Brain microvascular endothelial cell (primary cell): Measurements from ENCODE around the gene DNPH1.
A peak's percentile ranks its signal among the peaks of the same experiment; 100 is the strongest.

Experiments
- DNase-seq: peaks from one replicate; pipeline ENCODE4 v3.0.0-alpha.2; 2020
- H3K27ac ChIP-seq: fragments of 250-450 bp; sonication (Bioruptor Pico); 2 replicates; pipeline ENCODE4 v1.5.1; 2020; ENCODE audit warnings: mild to moderate bottlenecking, moderate library complexity
- H3K27me3 ChIP-seq: fragments of 250-450 bp; sonication (Bioruptor Pico); replicated peaks from 2 replicates; pipeline ENCODE4 v1.5.1; 2020; ENCODE audit warnings: mild to moderate bottlenecking
- H3K36me3 ChIP-seq: fragments of 250-450 bp; sonication (Bioruptor Pico); replicated peaks from 2 replicates; pipeline ENCODE4 v1.5.1; 2020; ENCODE audit warnings: mild to moderate bottlenecking
- H3K4me3 ChIP-seq: 2 replicates; pipeline ENCODE4 v1.5.1; 2011; ENCODE audit warnings: low read depth, mild to moderate bottlenecking, control low read depth, low read length, moderate library complexity
- in situ Hi-C: cut with HindIII; loops from 2 replicates; pipeline ENCODE4 v1.10.0; 2017; ENCODE audit warnings: low sequenced_read_pairs, low pct_ligation_motif_present
- TF ChIP-seq, protein P1 (sequence below): IDR thresholded peaks from 2 replicates; pipeline ENCODE4 v1.5.1; 2011; ENCODE audit warnings: low read depth, mild to moderate bottlenecking, moderate library complexity, low read length, control low read depth, inconsistent platforms; ENCODE audit errors: missing control alignments

The DNPH1 gene

DNA sequence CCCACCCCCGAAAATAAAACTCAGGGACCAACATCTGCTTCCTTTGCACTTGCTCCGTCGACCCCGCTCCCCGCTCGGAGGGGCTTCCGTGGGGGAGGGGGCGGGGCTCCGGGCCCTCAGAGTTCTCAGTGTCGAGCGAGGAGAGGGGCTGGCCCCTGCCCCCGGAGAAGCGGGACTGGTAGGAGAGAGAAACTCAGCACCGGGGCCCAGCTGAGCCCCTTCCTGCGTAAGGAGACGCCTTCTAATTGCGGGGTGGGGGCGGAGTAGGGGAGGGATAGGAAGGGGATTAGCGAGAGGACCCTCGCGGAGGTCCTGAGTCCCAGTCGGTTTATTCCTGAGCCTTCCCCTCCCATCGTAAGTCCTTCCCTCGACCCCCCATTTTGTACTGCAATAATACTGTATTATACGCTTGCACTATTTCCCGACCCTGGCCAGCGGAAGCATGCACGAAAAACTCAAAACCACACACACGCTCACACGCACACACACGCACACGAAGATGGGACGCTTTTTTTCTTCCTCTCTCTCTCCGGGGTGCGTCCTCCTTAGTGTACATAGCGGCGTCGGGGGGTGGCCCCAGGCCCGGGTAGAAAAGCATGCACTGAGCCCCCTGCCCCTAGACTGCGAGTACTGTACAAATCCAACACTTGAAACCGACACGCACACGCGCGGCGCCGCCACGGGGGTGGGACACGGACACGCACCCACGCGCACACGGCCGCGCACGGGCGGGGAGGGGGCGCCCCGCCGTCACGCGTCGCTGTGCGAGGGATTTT is 46.7 kb upstream of the DNPH1 start:
- in situ Hi-C loops, result no loop called here
- no peak overlapping the region for H3K27ac ChIP-seq
- DNase-seq, result no peak
- TF ChIP-seq, protein P1, sequence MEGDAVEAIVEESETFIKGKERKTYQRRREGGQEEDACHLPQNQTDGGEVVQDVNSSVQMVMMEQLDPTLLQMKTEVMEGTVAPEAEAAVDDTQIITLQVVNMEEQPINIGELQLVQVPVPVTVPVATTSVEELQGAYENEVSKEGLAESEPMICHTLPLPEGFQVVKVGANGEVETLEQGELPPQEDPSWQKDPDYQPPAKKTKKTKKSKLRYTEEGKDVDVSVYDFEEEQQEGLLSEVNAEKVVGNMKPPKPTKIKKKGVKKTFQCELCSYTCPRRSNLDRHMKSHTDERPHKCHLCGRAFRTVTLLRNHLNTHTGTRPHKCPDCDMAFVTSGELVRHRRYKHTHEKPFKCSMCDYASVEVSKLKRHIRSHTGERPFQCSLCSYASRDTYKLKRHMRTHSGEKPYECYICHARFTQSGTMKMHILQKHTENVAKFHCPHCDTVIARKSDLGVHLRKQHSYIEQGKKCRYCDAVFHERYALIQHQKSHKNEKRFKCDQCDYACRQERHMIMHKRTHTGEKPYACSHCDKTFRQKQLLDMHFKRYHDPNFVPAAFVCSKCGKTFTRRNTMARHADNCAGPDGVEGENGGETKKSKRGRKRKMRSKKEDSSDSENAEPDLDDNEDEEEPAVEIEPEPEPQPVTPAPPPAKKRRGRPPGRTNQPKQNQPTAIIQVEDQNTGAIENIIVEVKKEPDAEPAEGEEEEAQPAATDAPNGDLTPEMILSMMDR, result no peak
- H3K36me3 ChIP-seq, result no peaks in the 10 kb centered on the region
- H3K27me3 ChIP-seq, result peaks cover 46% of the 10 kb centered on the region
- no peak overlapping the region for H3K4me3 ChIP-seq

DNA sequence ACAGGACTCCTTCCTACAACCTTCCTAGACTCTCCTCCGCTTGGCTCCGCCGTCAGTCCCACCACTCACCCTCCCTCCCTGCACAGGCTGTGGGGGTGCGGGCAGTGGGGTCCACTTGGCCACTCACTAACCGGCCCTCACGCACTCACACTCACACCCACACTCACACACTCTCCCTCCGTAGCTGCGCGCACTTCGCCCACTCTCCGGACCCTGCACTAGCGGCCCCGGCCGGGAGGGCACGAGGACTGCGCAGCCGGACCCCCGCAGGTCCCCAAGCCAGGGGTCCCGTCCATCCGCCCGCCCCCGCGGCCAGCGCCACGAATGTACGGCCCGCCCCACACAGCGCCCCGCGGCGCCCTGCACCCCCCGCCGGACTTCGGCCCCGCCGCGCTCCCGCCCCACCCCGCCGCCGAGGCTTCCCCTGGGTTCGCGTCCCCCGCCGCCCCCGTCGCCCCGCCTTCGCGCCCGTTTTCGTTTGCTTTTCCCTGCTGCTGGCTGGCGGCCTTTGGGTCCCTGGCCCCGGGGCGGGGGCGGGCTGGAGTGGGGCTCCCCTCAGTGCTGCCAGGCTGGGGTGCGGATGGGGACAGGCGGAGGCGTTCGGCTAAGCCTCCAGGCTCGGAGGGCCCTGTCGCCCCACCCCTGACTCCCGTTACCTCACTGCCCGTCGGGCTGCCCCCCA is 45.8 kb upstream of the DNPH1 start:
- Histone ChIP-seq H3K27ac (no peak overlapping the region), H3K36me3 (no peaks in the 10 kb centered on the region), H3K27me3 (peaks cover 39% of the 10 kb centered on the region), H3K4me3 (peak overlapping the region; percentile 27)
- no peak for DNase-seq
- in situ Hi-C loops, result no loop called here
- TF ChIP-seq, protein P1, result no peak

DNA sequence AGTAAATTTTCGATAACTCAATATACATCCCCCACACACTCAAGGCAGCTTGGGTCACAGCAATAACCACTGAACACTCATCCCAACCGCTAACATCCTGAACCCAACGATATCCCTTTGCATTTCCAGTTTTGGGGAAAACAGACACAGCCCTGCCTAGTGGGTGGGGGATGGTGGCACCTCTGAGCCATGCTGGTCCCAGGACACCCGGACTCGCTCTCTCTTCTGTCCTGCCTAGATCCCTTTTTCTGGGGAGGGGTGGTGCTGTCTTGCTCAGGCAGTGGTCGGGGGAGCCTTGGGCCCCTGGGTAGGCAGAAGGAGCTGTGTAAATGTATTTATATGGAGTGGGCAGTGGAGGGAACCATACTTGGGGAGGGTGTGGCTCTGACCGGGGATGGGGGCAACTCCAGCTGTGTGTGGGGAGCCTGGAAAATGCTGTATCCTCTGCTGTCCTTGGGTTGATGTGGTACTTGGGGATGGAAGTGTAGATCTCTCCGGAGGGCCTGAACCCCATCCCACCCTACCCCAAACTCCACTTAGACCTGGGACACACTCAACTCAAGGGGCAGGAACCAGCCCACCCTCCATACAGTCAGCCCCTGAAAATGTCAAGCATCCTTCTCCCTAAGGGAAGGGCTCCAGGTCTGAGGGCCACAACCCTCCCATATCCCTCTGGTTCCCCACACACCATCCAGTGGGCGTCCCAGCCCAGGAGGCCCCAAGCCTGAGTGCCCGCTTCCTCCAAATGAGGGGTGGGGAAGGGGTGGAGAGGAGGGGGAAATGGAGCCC is 45.0 kb upstream of the DNPH1 start:
- Histone ChIP-seq H3K27me3 (peaks cover 40% of the 10 kb centered on the region), H3K4me3 (no peak overlapping the region)

DNA sequence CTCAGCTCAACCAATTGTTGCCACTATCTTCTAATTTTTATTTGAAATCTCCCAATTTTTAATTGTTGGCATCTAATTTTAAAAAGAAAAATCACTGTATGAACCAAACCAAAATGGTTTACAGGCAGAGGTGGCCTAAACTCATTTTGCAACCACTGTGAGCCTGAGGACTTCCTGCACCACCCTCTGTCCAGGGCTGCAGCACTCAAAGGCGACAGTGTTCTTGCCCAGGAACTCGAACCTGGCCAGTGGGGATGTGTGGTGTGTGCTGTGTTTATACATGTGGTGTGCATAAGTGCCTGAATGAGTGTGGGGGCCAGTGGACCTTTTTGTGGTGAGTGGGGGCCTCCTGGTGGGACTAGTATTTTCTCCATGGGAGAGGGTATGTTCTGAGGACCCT is 44.4 kb upstream of the DNPH1 start:
- in situ Hi-C loops, result no loop called here
- Histone ChIP-seq H3K27ac (no peak overlapping the region), H3K27me3 (peaks cover 46% of the 10 kb centered on the region), H3K36me3 (no peaks in the 10 kb centered on the region), H3K4me3 (no peak overlapping the region)
- DNase-seq, result no peak
- TF ChIP-seq, protein P1, result no peak

More for the DNA sequence above, 45.0 kb upstream of the DNPH1 start:
- in situ Hi-C loops, result no loop called here
- Histone ChIP-seq H3K36me3 (no peaks in the 10 kb centered on the region), H3K27ac (no peak overlapping the region)
- no peak for DNase-seq
- TF ChIP-seq, protein P1, result no peak

DNA sequence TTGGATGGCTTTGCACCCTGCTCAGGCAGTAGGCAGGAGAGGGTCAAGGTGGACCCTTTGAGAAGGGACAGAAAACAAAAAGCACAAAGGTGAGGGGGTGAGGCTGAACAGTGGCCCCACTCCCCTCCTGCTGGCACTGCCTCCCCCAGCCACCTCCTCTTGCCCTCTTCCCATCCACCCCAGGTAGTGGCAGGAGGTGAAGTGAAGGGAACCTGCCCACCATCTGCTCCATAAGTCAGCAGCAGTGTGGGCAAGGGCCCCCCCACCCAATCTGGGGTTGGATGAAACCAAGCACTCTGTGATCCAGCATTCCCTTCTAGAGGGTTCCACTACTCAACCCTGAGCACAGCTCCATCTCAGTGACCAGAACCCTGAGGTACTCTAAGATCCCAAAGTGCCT is 42.7 kb upstream of the DNPH1 start:
- TF ChIP-seq, protein P1, result no peak
- peaks cover 56% of the 10 kb centered on the region for H3K27me3 ChIP-seq
- no peak overlapping the region for H3K4me3 ChIP-seq
- in situ Hi-C loops, result no loop called here
- no peak overlapping the region for H3K27ac ChIP-seq
- H3K36me3 ChIP-seq, result no peaks in the 10 kb centered on the region
- DNase-seq, result no peak
